ENCODE data around the gene RASD1.
"Not testable (repeated sequence)": the region's sequence is repeated elsewhere in the genome, so short reads cannot be mapped to it uniquely, and the experiment has no call there.

Gene RASD1

GRCh38 chr17:17467720-17468119, 28.5 kb downstream of the RASD1 start:
- FAIRE-seq (no peak), DNase-seq (ENCODE audit: insufficient read length, low spot score) (no peak)
- TF ChIP-seq, protein P1, sequence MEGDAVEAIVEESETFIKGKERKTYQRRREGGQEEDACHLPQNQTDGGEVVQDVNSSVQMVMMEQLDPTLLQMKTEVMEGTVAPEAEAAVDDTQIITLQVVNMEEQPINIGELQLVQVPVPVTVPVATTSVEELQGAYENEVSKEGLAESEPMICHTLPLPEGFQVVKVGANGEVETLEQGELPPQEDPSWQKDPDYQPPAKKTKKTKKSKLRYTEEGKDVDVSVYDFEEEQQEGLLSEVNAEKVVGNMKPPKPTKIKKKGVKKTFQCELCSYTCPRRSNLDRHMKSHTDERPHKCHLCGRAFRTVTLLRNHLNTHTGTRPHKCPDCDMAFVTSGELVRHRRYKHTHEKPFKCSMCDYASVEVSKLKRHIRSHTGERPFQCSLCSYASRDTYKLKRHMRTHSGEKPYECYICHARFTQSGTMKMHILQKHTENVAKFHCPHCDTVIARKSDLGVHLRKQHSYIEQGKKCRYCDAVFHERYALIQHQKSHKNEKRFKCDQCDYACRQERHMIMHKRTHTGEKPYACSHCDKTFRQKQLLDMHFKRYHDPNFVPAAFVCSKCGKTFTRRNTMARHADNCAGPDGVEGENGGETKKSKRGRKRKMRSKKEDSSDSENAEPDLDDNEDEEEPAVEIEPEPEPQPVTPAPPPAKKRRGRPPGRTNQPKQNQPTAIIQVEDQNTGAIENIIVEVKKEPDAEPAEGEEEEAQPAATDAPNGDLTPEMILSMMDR (IDR thresholded peaks at IDR 0.05; ENCODE audit: insufficient read depth, missing control alignments) = no peak

DNA sequence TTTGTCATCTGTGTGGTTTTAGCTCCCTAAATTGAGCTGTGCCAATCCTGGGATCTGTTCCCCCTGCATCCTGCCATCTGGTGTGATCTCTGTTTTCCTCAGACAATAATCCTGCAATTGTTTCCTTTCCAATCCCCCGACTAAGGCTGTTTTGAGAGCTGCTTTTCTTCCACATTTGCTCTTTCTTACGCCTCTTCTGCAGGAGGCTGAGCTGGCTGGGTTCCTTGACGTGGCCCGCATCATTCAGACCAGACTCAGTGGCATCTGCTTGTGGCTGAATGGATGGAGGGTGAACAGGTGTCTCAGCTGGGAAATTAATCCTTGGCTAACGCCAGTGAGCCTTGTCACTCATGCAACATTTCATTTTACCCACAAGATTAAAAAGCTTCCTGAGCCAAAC, 29.2 kb downstream of the RASD1 start:
- no peak for DNase-seq (ENCODE audit: insufficient read length, low spot score)
- FAIRE-seq = peak; percentile 86
- TF ChIP-seq, protein P1 (IDR thresholded peaks at IDR 0.05; ENCODE audit: insufficient read depth, missing control alignments) = no peak

GRCh38 chr17:17466511-17466910, 29.7 kb downstream of the RASD1 start:
- TF ChIP-seq, protein P1 (IDR thresholded peaks at IDR 0.05; ENCODE audit: insufficient read depth, missing control alignments) = no peak
- FAIRE-seq = no peak
- DNase-seq (ENCODE audit: insufficient read length, low spot score) = no peak

- not testable (repeated sequence) for DNase-seq (ENCODE audit: insufficient read length, low spot score); FAIRE-seq
These were observed 30.3 kb downstream of the RASD1 start for GRCh38 chr17:17465878-17466277.

- FAIRE-seq (no peak), DNase-seq (ENCODE audit: insufficient read length, low spot score) (no peak)
- TF ChIP-seq, protein P1 (IDR thresholded peaks at IDR 0.05; ENCODE audit: insufficient read depth, missing control alignments) = no peak
These were observed 32.4 kb downstream of the RASD1 start for GRCh38 chr17:17463821-17464220.

DNA sequence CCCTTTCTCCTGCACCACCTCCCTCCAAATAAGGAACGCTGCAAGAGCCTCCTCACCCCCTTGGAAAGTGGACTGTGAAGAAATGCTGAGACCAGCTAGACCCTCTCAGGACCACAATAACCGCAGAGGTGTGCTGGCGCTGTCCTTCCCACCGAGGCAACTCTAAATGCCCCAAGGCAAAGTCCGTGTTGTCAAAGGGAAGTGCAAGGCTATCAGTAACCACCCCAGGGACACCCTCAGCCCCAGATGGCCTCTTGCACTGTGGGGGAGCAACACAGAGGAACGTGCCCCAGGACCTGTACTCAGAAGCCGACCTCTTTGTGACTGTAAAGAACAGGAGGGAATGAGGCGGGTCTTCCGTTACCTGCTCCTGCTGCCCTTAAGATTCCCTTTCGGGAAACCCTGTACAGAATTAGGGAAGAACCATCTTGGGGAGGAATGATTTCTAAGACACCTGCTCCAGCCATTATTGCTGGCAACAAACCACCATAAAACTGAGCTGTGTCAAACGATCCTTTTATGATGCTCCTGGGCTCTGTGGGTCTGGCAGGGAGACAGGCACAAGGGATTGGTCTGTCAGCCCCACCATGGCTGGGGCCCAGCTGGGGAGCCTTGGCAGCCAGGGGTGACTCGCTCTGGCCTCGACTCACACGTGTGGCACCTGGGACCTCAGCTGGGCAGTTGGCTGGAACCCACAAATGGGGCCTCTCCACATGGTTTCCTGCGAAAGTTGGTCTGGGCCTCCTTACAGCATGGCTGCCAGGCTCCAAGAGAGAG, 34.0 kb downstream of the RASD1 start:
- TF ChIP-seq, protein P1 (IDR thresholded peaks at IDR 0.05; ENCODE audit: insufficient read depth, missing control alignments) = no peak
- FAIRE-seq (no peak), DNase-seq (ENCODE audit: insufficient read length, low spot score) (no peak)

DNA sequence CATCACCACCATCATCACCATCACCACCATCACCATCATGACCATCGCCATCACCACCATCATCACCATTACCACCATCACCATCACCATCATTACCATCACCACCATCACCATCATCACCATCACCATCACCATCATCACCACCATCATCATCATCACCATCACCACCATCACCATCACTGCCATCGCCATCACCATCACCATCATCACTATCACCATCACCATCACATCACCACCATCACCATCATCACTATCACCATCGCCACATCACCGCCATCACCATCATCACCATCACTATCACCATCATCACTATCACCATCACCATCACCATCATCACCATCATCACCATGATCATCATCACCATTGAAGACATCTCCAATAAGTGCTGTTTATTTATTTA, 36.2 kb downstream of the RASD1 start:
- TF ChIP-seq, protein P1 (IDR thresholded peaks at IDR 0.05; ENCODE audit: insufficient read depth, missing control alignments) = no peak
- DNase-seq (ENCODE audit: insufficient read length, low spot score) (no peak), FAIRE-seq (peak; percentile 35)

Measured in D721Med (cell line).